NCI-H748 treated with DMSO at 0.1 percent for 48 hours (cell line): ENCODE data around the gene SNED1.

ENCODE experiments used
- DNase-seq: peaks from one replicate; lab custom pipeline; 2025; lab: John Stamatoyannopoulos, UW

The SNED1 gene

GRCh38 chr2:240997856-240998705 is at the start of gene SNED1:
Gene SNED1 (plus strand): TSS chr2:240998618. CDS start chr2:240998838, 220 bp downstream.
- DNase-seq: peak; percentile 45

GRCh38 chr2:240948905-240949790 is 49.3 kb upstream of the SNED1 start:
- DNase-seq: no peak

GRCh38 chr2:240949791-240950705 is 48.4 kb upstream of the SNED1 start:
- no peak for DNase-seq

GRCh38 chr2:240951045-240951594 is 47.3 kb upstream of the SNED1 start:
- no peak for DNase-seq

- no peak for DNase-seq
Measured at GRCh38 chr2:240952496-240953246, 45.7 kb upstream of the SNED1 start.

- no peak for DNase-seq
Measured at GRCh38 chr2:240953426-240954410, 44.7 kb upstream of the SNED1 start.

- no peak for DNase-seq
Measured at GRCh38 chr2:240954436-240955305, 43.7 kb upstream of the SNED1 start.

GRCh38 chr2:240955306-240956170 is 42.9 kb upstream of the SNED1 start:
- DNase-seq: no peak

GRCh38 chr2:240956171-240956934 is 42.1 kb upstream of the SNED1 start:
- no peak for DNase-seq

GRCh38 chr2:240956935-240957655 is 41.3 kb upstream of the SNED1 start:
- no peak for DNase-seq

GRCh38 chr2:240957656-240958365 is 40.6 kb upstream of the SNED1 start:
- no peak for DNase-seq

GRCh38 chr2:240958366-240959213 is 39.8 kb upstream of the SNED1 start:
- DNase-seq: no peak

- no peak for DNase-seq
Measured at GRCh38 chr2:240959214-240959940, 39.0 kb upstream of the SNED1 start.

GRCh38 chr2:240959941-240960308 is 38.5 kb upstream of the SNED1 start:
- DNase-seq: no peak
